Mesenchymal stem cell (in vitro differentiated cells and primary cell): ENCODE data around the gene MYL1.

Experiments
- DNase-seq: peaks from one replicate; pipeline ENCODE4 v3.0.0-alpha.2; 2013
- H2AFZ ChIP-seq: one replicate; pipeline ENCODE4 v1.6.1; 2013; ENCODE audit warnings: low read depth, mild to moderate bottlenecking, control low read depth, inconsistent platforms, low read length, moderate library complexity
- H2AK5ac ChIP-seq: 2 replicates; pipeline ENCODE4 v1.6.1; 2013; ENCODE audit warnings: low read length, moderate library complexity, mild to moderate bottlenecking, inconsistent platforms; ENCODE audit not compliant: severe bottlenecking
- H2BK120ac ChIP-seq: one replicate; pipeline ENCODE4 v1.6.1; 2013; ENCODE audit warnings: low read depth, mild to moderate bottlenecking, inconsistent platforms, low read length, moderate library complexity
- H2BK12ac ChIP-seq, 2 experiments: one replicate each; pipeline ENCODE4 v1.6.1; 2013; ENCODE audit warnings: inconsistent platforms in 2 of 2, low read length in 2 of 2, mild to moderate bottlenecking in 2 of 2, moderate library complexity in 2 of 2, control low read depth in 1 of 2
- H2BK15ac ChIP-seq: one replicate; pipeline ENCODE4 v1.6.1; 2013; ENCODE audit warnings: mild to moderate bottlenecking, low read depth, inconsistent platforms; ENCODE audit not compliant: poor library complexity, severe bottlenecking
- H2BK5ac ChIP-seq: 2 replicates; pipeline ENCODE4 v1.6.1; 2013; ENCODE audit warnings: low read depth, mild to moderate bottlenecking, low read length, control low read depth, inconsistent platforms; ENCODE audit not compliant: poor library complexity, severe bottlenecking
- H3K14ac ChIP-seq, 2 experiments: one replicate each; pipeline ENCODE4 v1.6.1; 2013; ENCODE audit warnings: inconsistent platforms in 2 of 2, low read length in 2 of 2, control low read depth in 1 of 2, mild to moderate bottlenecking in 1 of 2, moderate library complexity in 1 of 2
- H3K18ac ChIP-seq, 2 experiments: one replicate each; pipeline ENCODE4 v1.6.1; 2013; ENCODE audit warnings: inconsistent platforms in 2 of 2, low read length in 2 of 2, control low read depth in 1 of 2, low read depth in 1 of 2, mild to moderate bottlenecking in 1 of 2
- H3K23ac ChIP-seq, 2 experiments: one replicate each; pipeline ENCODE4 v1.6.1; 2013; ENCODE audit warnings: inconsistent platforms in 2 of 2, low read length in 2 of 2, mild to moderate bottlenecking in 2 of 2, moderate library complexity in 2 of 2, control low read depth in 1 of 2
- H3K27ac ChIP-seq: 2 replicates; pipeline ENCODE4 v1.5.1; 2013; ENCODE audit warnings: mild to moderate bottlenecking, moderate library complexity, low read length, control low read depth, inconsistent platforms; ENCODE audit not compliant: poor library complexity, severe bottlenecking
- H3K27me3 ChIP-seq, 2 experiments: 2 replicates each; pipeline versions ENCODE4 v1.6.1 to v1.7.0; 2013; ENCODE audit warnings: low read length in 2 of 2, mild to moderate bottlenecking in 2 of 2, moderate library complexity in 2 of 2, control low read depth in 1 of 2, inconsistent platforms in 1 of 2; ENCODE audit not compliant: control insufficient read depth in 1 of 2, insufficient read depth in 1 of 2
- H3K36me3 ChIP-seq, 2 experiments: 2 replicates each; pipeline versions ENCODE4 v1.6.1 to v1.7.0; 2013; ENCODE audit warnings: low read length in 2 of 2, control low read depth in 1 of 2, inconsistent platforms in 1 of 2, low read depth in 1 of 2, mild to moderate bottlenecking in 1 of 2; ENCODE audit not compliant: insufficient read depth in 2 of 2, control insufficient read depth in 1 of 2
- H3K4ac ChIP-seq, 2 experiments: one replicate each; pipeline ENCODE4 v1.6.1; 2013; ENCODE audit warnings: inconsistent platforms in 2 of 2, low read length in 2 of 2, mild to moderate bottlenecking in 2 of 2, moderate library complexity in 2 of 2, control low read depth in 1 of 2, low read depth in 1 of 2
- H3K4me1 ChIP-seq: 2 replicates; pipeline ENCODE4 v1.6.1; 2013; ENCODE audit warnings: low read depth, low read length, control low read depth; ENCODE audit not compliant: control insufficient read depth, insufficient read depth
- H3K4me2 ChIP-seq: 2 replicates; pipeline ENCODE4 v1.6.1; 2013; ENCODE audit warnings: low read length, mild to moderate bottlenecking, inconsistent platforms; ENCODE audit not compliant: poor library complexity, severe bottlenecking
- H3K4me3 ChIP-seq, 2 experiments: 2 replicates each; pipeline versions ENCODE4 v1.5.1 to v1.7.0; 2013; ENCODE audit warnings: low read length in 2 of 2, mild to moderate bottlenecking in 2 of 2, control low read depth in 1 of 2, low read depth in 1 of 2; ENCODE audit not compliant: insufficient read depth in 1 of 2
- H3K79me1 ChIP-seq: replicated peaks from 2 replicates; pipeline ENCODE4 v1.6.1; 2013; ENCODE audit warnings: mild to moderate bottlenecking, control low read depth, low read length, inconsistent platforms; ENCODE audit not compliant: poor library complexity, severe bottlenecking
- H3K9ac ChIP-seq: 2 replicates; pipeline ENCODE4 v1.7.0; 2013; ENCODE audit warnings: mild to moderate bottlenecking, low read length, moderate library complexity
- H3K9me3 ChIP-seq: 2 replicates; pipeline ENCODE4 v1.7.0; 2013; ENCODE audit warnings: mild to moderate bottlenecking, low read length; ENCODE audit not compliant: control insufficient read depth
- H4K8ac ChIP-seq: one replicate; pipeline ENCODE4 v1.6.1; 2013; ENCODE audit warnings: inconsistent platforms, mild to moderate bottlenecking, low read length, moderate library complexity
- H4K91ac ChIP-seq: one replicate; pipeline ENCODE4 v1.6.1; 2013; ENCODE audit warnings: mild to moderate bottlenecking, low read length, inconsistent platforms
- WGBS: methylation state at CpG from one replicate; pipeline ENCODE4 v1.1.7; 2013; ENCODE audit warnings: mixed read lengths; 5-methylcytosine and 5-hydroxymethylcytosine counted together

Gene MYL1

DNA sequence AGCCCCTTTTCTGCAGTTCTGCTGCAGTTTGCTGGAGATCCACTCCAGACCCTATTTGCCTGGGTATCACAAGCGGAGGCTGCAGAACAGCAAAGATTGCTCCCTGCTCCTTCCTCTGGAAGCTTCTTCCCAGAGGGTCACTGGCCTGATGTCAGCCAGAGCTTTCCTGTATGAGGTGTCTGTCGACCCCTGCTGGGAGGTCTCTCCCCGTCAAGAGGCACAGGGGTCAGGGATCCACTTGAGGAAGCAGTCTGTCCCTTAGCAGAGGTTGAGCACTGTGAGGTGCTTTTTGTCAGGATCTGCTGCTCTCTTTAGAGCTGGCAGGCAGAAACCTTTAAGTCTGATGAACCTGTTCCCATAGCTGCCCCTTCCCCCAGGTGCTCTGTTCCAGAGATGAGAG, 42.0 kb upstream of the MYL1 start:
- Histone ChIP-seq H2BK120ac (no peak overlapping the region), H3K9me3 (no peaks in the 10 kb centered on the region), H2BK12ac (no peak overlapping the region), H3K79me1 (no peaks in the 10 kb centered on the region), H3K27ac (no peak overlapping the region), H3K4ac (no peak overlapping the region), H2AK5ac (no peak overlapping the region), H4K91ac (no peak overlapping the region), H3K9ac (no peak overlapping the region), H3K18ac (no peak overlapping the region), H4K8ac (no peak overlapping the region), H3K23ac (no peak overlapping the region), H3K4me2 (no peak overlapping the region), H3K14ac (no peak overlapping the region), H3K27me3 (no peaks in the 10 kb centered on the region), H2AFZ (no peak overlapping the region), H3K4me3 (no peak overlapping the region), H3K36me3 (no peaks in the 10 kb centered on the region), H2BK15ac (no peak overlapping the region), H2BK5ac (no peak overlapping the region), H3K4me1 (no peaks in the 10 kb centered on the region)
- WGBS = 24% methylated on average over 3 of the region's 3 CpGs
- no peak for DNase-seq

- no peak overlapping the region for H3K4me3 ChIP-seq
- H3K9me3 ChIP-seq = peaks cover under 1% of the 10 kb centered on the region
- WGBS = no CpG with 5 or more reads among the region's 2 CpGs
- no peak overlapping the region for H3K18ac ChIP-seq
- no peak overlapping the region for H3K9ac ChIP-seq
- no peak overlapping the region for H4K91ac ChIP-seq
- H2BK15ac ChIP-seq = no peak overlapping the region
- no peak for DNase-seq
- H2AK5ac ChIP-seq = no peak overlapping the region
- no peak overlapping the region for H2AFZ ChIP-seq
- no peaks in the 10 kb centered on the region for H3K27me3 ChIP-seq
- H2BK5ac ChIP-seq = no peak overlapping the region
- no peak overlapping the region for H3K4ac ChIP-seq
- no peak overlapping the region for H2BK120ac ChIP-seq
- H3K36me3 ChIP-seq = no peaks in the 10 kb centered on the region
- no peak overlapping the region for H3K27ac ChIP-seq
- H4K8ac ChIP-seq = no peak overlapping the region
- H3K79me1 ChIP-seq = no peaks in the 10 kb centered on the region
- no peak overlapping the region for H3K14ac ChIP-seq
- no peak overlapping the region for H3K4me2 ChIP-seq
- H3K4me1 ChIP-seq = no peaks in the 10 kb centered on the region
- no peak overlapping the region for H3K23ac ChIP-seq
- no peak overlapping the region for H2BK12ac ChIP-seq
Measured at GRCh38 chr2:210337159-210337558, 22.2 kb upstream of the MYL1 start.

GRCh38 chr2:210324906-210325305, 9.9 kb upstream of the MYL1 start:
- no peak overlapping the region for H3K4me3 ChIP-seq
- H2BK120ac ChIP-seq = no peak overlapping the region
- WGBS = 82% methylated on average over 9 of the region's 9 CpGs
- no peak overlapping the region for H3K14ac ChIP-seq
- H3K4ac ChIP-seq = no peak overlapping the region
- no peaks in the 10 kb centered on the region for H3K79me1 ChIP-seq
- no peak overlapping the region for H3K9ac ChIP-seq
- no peaks in the 10 kb centered on the region for H3K36me3 ChIP-seq
- H3K23ac ChIP-seq = no peak overlapping the region
- no peak overlapping the region for H2BK5ac ChIP-seq
- H4K91ac ChIP-seq = no peak overlapping the region
- peaks cover 1% of the 10 kb centered on the region for H3K4me1 ChIP-seq
- H3K9me3 ChIP-seq = no peaks in the 10 kb centered on the region
- no peak overlapping the region for H3K18ac ChIP-seq
- H2BK12ac ChIP-seq = no peak overlapping the region
- H3K27ac ChIP-seq = no peak overlapping the region
- no peak overlapping the region for H2AFZ ChIP-seq
- no peak for DNase-seq
- no peak overlapping the region for H2AK5ac ChIP-seq
- H3K27me3 ChIP-seq = no peaks in the 10 kb centered on the region
- no peak overlapping the region for H3K4me2 ChIP-seq
- no peak overlapping the region for H4K8ac ChIP-seq
- no peak overlapping the region for H2BK15ac ChIP-seq

GRCh38 chr2:210324458-210324857, 9.5 kb upstream of the MYL1 start:
- Histone ChIP-seq H2BK15ac (no peak overlapping the region), H3K4me2 (no peak overlapping the region), H2BK120ac (no peak overlapping the region), H4K91ac (no peak overlapping the region), H3K4me3 (no peak overlapping the region), H3K79me1 (no peaks in the 10 kb centered on the region), H2BK5ac (no peak overlapping the region), H3K9ac (no peak overlapping the region), H2BK12ac (no peak overlapping the region), H3K9me3 (no peaks in the 10 kb centered on the region), H3K14ac (no peak overlapping the region), H3K36me3 (no peaks in the 10 kb centered on the region), H3K23ac (no peak overlapping the region), H3K4me1 (peaks cover 1% of the 10 kb centered on the region), H3K18ac (no peak overlapping the region), H3K4ac (no peak overlapping the region), H3K27me3 (no peaks in the 10 kb centered on the region), H4K8ac (no peak overlapping the region), H2AFZ (no peak overlapping the region), H2AK5ac (peak overlapping the region; percentile 62), H3K27ac (no peak overlapping the region)
- 55% methylated on average over 4 of the region's 4 CpGs for WGBS
- no peak for DNase-seq
